ENCODE data around the gene NFIC. TPM values are rescaled to one million over a fixed set of nuclear protein-coding genes. Genes with fewer than 3 reads are reported as not detected.

Gene NFIC
- total RNA-seq, 4 donors from 2014 or later, result 102 to 236 (median 158) TPM

GRCh38 chr19:3434630-3435553 lies 68.5 kb downstream of the NFIC start:
- peak; percentile 94 to 99 for DNase-seq (ENCODE audit: low spot score in 2 of 2)
- TF ChIP-seq POLR2A (IDR thresholded peaks at IDR 0.05) (no peak), CTCF (IDR thresholded peaks at IDR 0.05) (no peak)
- H3K4me3 ChIP-seq (ENCODE audit: low read depth, poor library complexity, severe bottlenecking), result no peak overlapping the region
- intact Hi-C loops (cut with DNase I; ENCODE audit: low total_unique reads), result loop anchor here (5.0 kb wide), 1 partner anchor 108 kb away; no protein-coding TSS in a partner anchor
- WGBS, 2 donors, result 7 to 11% methylated on average over 52 to 61 of the region's 67 CpGs

- TF ChIP-seq POLR2A (IDR thresholded peaks at IDR 0.05), result no peak
- intact Hi-C loops (cut with DNase I; ENCODE audit: low total_unique reads), result no loop called here
- WGBS, 2 donors, result 71 to 78% methylated on average over 12 to 13 of the region's 13 CpGs
Measured at GRCh38 chr19:3440082-3440481, 73.7 kb downstream of the NFIC start.

GRCh38 chr19:3441089-3441985 lies 75.0 kb downstream of the NFIC start:
- no peak overlapping the region for H3K4me3 ChIP-seq (ENCODE audit: low read depth, poor library complexity, severe bottlenecking)
- 79 to 83% methylated on average over 21 to 25 of the region's 25 CpGs for WGBS, 2 donors
- DNase-seq (ENCODE audit: low spot score in 2 of 2), result no peak
- TF ChIP-seq CTCF (IDR thresholded peaks at IDR 0.05) (no peak), POLR2A (IDR thresholded peaks at IDR 0.05) (no peak)
- intact Hi-C loops (cut with DNase I; ENCODE audit: low total_unique reads), result no loop called here

More at GRCh38 chr19:3440082-3440481, 73.7 kb downstream of the NFIC start:
- H3K4me3 ChIP-seq (ENCODE audit: low read depth, poor library complexity, severe bottlenecking), result no peak overlapping the region
- DNase-seq (ENCODE audit: low spot score in 2 of 2), result no peak

- TF ChIP-seq CTCF (IDR thresholded peaks at IDR 0.05) (no peak), POLR2A (IDR thresholded peaks at IDR 0.05) (no peak)
- WGBS, 2 donors, result 80 to 84% methylated on average over 14 of the region's 14 CpGs
- H3K4me3 ChIP-seq (ENCODE audit: low read depth, poor library complexity, severe bottlenecking), result no peak overlapping the region
- no peak for DNase-seq (ENCODE audit: low spot score in 2 of 2)
- intact Hi-C loops (cut with DNase I; ENCODE audit: low total_unique reads), result no loop called here
Measured at GRCh38 chr19:3441986-3442329, 75.6 kb downstream of the NFIC start.

- WGBS, 2 donors, result 90% methylated on average over 14 to 15 of the region's 15 CpGs
- no peak for DNase-seq (ENCODE audit: low spot score in 2 of 2)
- no peak overlapping the region for H3K4me3 ChIP-seq (ENCODE audit: low read depth, poor library complexity, severe bottlenecking)
- no peak for TF ChIP-seq POLR2A (IDR thresholded peaks at IDR 0.05)
- TF ChIP-seq CTCF (IDR thresholded peaks at IDR 0.05), result no peak
- intact Hi-C loops (cut with DNase I; ENCODE audit: low total_unique reads), result no loop called here
Measured at GRCh38 chr19:3442487-3443071, 76.2 kb downstream of the NFIC start.
